PC-9 (cell line): ENCODE measurements around the gene IMP4. TPM values are rescaled to one million over a fixed set of nuclear protein-coding genes. Genes with fewer than 3 reads are reported as not detected.

Experiments used
- BruUV-seq: library from RNA; stranded (reverse); fragments of 400-500 nt; replicated peaks from 2 replicates; lab custom pipeline; 2021; lab: Mats Ljungman, UMichigan
- CTCF ChIA-PET: fragments of 300-600 bp; sonication (Branson Sonifier 250); formaldehyde crosslinking; loops from one replicate; lab custom pipeline; 2022; ENCODE audit warnings: antibody characterized with exemption; lab: Charles Lee
- POLR2A ChIA-PET: fragments of 300-600 bp; sonication (Branson Sonifier 250); formaldehyde crosslinking; loops from one replicate; lab custom pipeline; 2022; ENCODE audit warnings: antibody characterized with exemption; ENCODE audit not compliant: unreplicated experiment; lab: Charles Lee
- DNase-seq, 2 experiments: peaks; one replicate each; pipeline versions ENCODE4 v3.0.0 to v3.0.0-alpha.2; 2015 to 2022; ENCODE audit warnings: mixed read lengths in 1 of 2
- H2AFZ ChIP-seq: fragments of 200-600 bp; sonication (generic); 2 replicates; pipeline ENCODE4 v1.8.1; 2017; ENCODE audit warnings: antibody characterized with exemption
- H3F3A ChIP-seq: fragments of 200-600 bp; sonication (generic); 2 replicates; pipeline ENCODE4 v1.8.1; 2017; ENCODE audit warnings: antibody characterized with exemption, mild to moderate bottlenecking, low read depth; ENCODE audit not compliant: insufficient read depth
- H3K27ac ChIP-seq: fragments of 200-600 bp; sonication (generic); 2 replicates; pipeline ENCODE4 v1.6.1; 2016; ENCODE audit warnings: mixed run types
- H3K27me3 ChIP-seq: fragments of 200-600 bp; sonication (generic); 2 replicates; pipeline ENCODE4 v1.6.1; 2016; ENCODE audit warnings: low read depth, mixed run types; ENCODE audit not compliant: insufficient read depth
- H3K36me3 ChIP-seq: fragments of 200-600 bp; sonication (generic); 2 replicates; pipeline ENCODE4 v1.6.1; 2016; ENCODE audit warnings: low read depth, mixed run types
- H3K4me1 ChIP-seq: fragments of 200-600 bp; sonication (generic); replicated peaks from 2 replicates; pipeline ENCODE4 v1.6.1; 2016; ENCODE audit warnings: mixed run types; ENCODE audit not compliant: insufficient read depth
- H3K4me2 ChIP-seq: fragments of 200-600 bp; sonication (generic); 2 replicates; pipeline ENCODE4 v1.6.1; 2017; ENCODE audit warnings: mixed run types
- H3K4me3 ChIP-seq: fragments of 200-600 bp; sonication (generic); 2 replicates; pipeline ENCODE4 v1.6.1; 2016; ENCODE audit warnings: mixed run types
- H3K79me2 ChIP-seq: fragments of 200-600 bp; sonication (generic); 2 replicates; pipeline ENCODE4 v1.6.1; 2017; ENCODE audit warnings: low read depth, mixed run types
- H3K9me2 ChIP-seq: fragments of 200-600 bp; sonication (generic); 2 replicates; pipeline ENCODE4 v1.8.1; 2017; ENCODE audit warnings: mild to moderate bottlenecking; ENCODE audit not compliant: insufficient read depth
- H3K9me3 ChIP-seq: fragments of 200-600 bp; sonication (generic); 2 replicates; pipeline ENCODE4 v1.8.1; 2016; ENCODE audit warnings: low read depth; ENCODE audit not compliant: insufficient read depth
- H4K20me1 ChIP-seq: fragments of 200-600 bp; sonication (generic); 2 replicates; pipeline ENCODE4 v1.8.1; 2017; ENCODE audit not compliant: insufficient read depth
- CTCF ChIP-seq: fragments of 200-600 bp; sonication (generic); conservative IDR thresholded peaks from 2 replicates; pipeline ENCODE4 v1.6.1; 2017; ENCODE audit warnings: mixed run types, antibody characterized with exemption, mild to moderate bottlenecking, moderate library complexity
- EZH2 ChIP-seq: fragments of 200-600 bp; sonication (generic); IDR thresholded peaks from 2 replicates; pipeline ENCODE4 v1.8.0; 2017; ENCODE audit warnings: antibody characterized with exemption, low read depth
- intact Hi-C: fragments of 100-400 bp; cut with micrococcal nuclease; formaldehyde crosslinking; loops from one replicate; pipeline ENCODE4 v1.10.0; 2022; ENCODE audit not compliant: unreplicated experiment
- total RNA-seq: library from RNA; stranded (reverse); gene quantifications from 2 replicates; pipeline ENCODE4 v1.2.3, GENCODE V29; 2021

IMP4 gene
- total RNA-seq, 1 experiment from 2014 or later = 76.8 TPM

- intact Hi-C loops = no loop called here
- Histone ChIP-seq H3K4me3 (no peak overlapping the region), H4K20me1 (no peaks in the 10 kb centered on the region), H3K27ac (no peak overlapping the region), H3K9me2 (no peaks in the 10 kb centered on the region), H3K9me3 (no peaks in the 10 kb centered on the region), H3K4me2 (no peak overlapping the region), H3K36me3 (no peaks in the 10 kb centered on the region), H3K27me3 (no peaks in the 10 kb centered on the region; the same call in 1 of the 2 replicates), H3F3A (peaks cover 4% of the 10 kb centered on the region; the same call in 1 of the 2 replicates), H3K4me1 (peaks cover 15% of the 10 kb centered on the region; the same call in 1 of the 2 replicates), H2AFZ (no peak overlapping the region), H3K79me2 (no peaks in the 10 kb centered on the region)
- BruUV-seq = no TSS peak
- no peak for DNase-seq
- no peak for TF ChIP-seq CTCF
- TF ChIP-seq EZH2 = no peak
- POLR2A ChIA-PET = no interaction called here
- CTCF ChIA-PET = no interaction called here
Measured at GRCh38 chr2:130389358-130389757, 46.7 kb downstream of the IMP4 start.

- Histone ChIP-seq H3K4me2 (no peak overlapping the region), H3K9me2 (no peaks in the 10 kb centered on the region), H3K9me3 (no peaks in the 10 kb centered on the region), H3K36me3 (no peaks in the 10 kb centered on the region), H2AFZ (no peak overlapping the region), H3K4me1 (peaks cover 15% of the 10 kb centered on the region; the same call in 1 of the 2 replicates), H4K20me1 (no peaks in the 10 kb centered on the region), H3K27me3 (no peaks in the 10 kb centered on the region; the same call in 1 of the 2 replicates), H3K79me2 (no peaks in the 10 kb centered on the region), H3K4me3 (no peak overlapping the region), H3F3A (peaks cover 4% of the 10 kb centered on the region; the same call in 1 of the 2 replicates), H3K27ac (no peak overlapping the region)
- intact Hi-C loops = loop anchor here (5.0 kb wide), 1 partner anchor 32 kb away; the partner anchor contains the start of gene PTPN18
- peak in 1 of 2 experiments; percentile 15 for DNase-seq
- TF ChIP-seq EZH2 (no peak), CTCF (no peak)
- ChIA-PET CTCF (no interaction called here), POLR2A (no interaction called here)
- BruUV-seq = no TSS peak
Measured at GRCh38 chr2:130389783-130390182, 47.1 kb downstream of the IMP4 start.

GRCh38 chr2:130390460-130391057, 47.9 kb downstream of the IMP4 start:
- TF ChIP-seq CTCF (no peak), EZH2 (no peak)
- Histone ChIP-seq H3K79me2 (no peaks in the 10 kb centered on the region), H3F3A (peaks cover 4% of the 10 kb centered on the region; the same call in 1 of the 2 replicates), H3K4me1 (peaks cover 15% of the 10 kb centered on the region; the same call in 1 of the 2 replicates), H3K27ac (no peak overlapping the region), H3K9me2 (no peaks in the 10 kb centered on the region), H3K27me3 (no peaks in the 10 kb centered on the region; the same call in 1 of the 2 replicates), H3K4me2 (peak overlapping the region; percentile 80), H4K20me1 (no peaks in the 10 kb centered on the region), H2AFZ (peak overlapping the region; percentile 98), H3K4me3 (peak overlapping the region; percentile 85; the same call in 1 of the 2 replicates), H3K9me3 (no peaks in the 10 kb centered on the region), H3K36me3 (no peaks in the 10 kb centered on the region)
- DNase-seq = peak; percentile 14 to 36
- ChIA-PET POLR2A (no interaction called here), CTCF (no interaction called here)
- no TSS peak for BruUV-seq
- intact Hi-C loops = loop anchor here (5.0 kb wide), 1 partner anchor 33 kb away; the partner anchor contains the start of gene PTPN18
